Osteocyte (in vitro differentiated cells): Measurements from ENCODE around the gene CFHR3. TPM values are rescaled to one million over a fixed set of nuclear protein-coding genes. Genes with fewer than 3 reads are reported as not detected.

Experiments used
- DNase-seq: peaks from one replicate; pipeline ENCODE4 v3.0.0; 2021; ENCODE audit warnings: mixed read lengths; ENCODE audit not compliant: unreplicated experiment; ENCODE audit errors: extremely low spot score
- H3K27ac Mint-ChIP-seq: one replicate; pipeline ENCODE4 v1.8.0; 2021; ENCODE audit warnings: mild to moderate bottlenecking, mixed read lengths; ENCODE audit not compliant: unreplicated experiment
- H3K27me3 Mint-ChIP-seq: one replicate; pipeline ENCODE4 v1.8.0; 2021; ENCODE audit warnings: mixed read lengths; ENCODE audit not compliant: unreplicated experiment
- H3K36me3 Mint-ChIP-seq: one replicate; pipeline ENCODE4 v1.8.0; 2021; ENCODE audit warnings: mixed read lengths; ENCODE audit not compliant: unreplicated experiment
- H3K4me1 Mint-ChIP-seq: one replicate; pipeline ENCODE4 v1.8.0; 2021; ENCODE audit warnings: mixed read lengths; ENCODE audit not compliant: unreplicated experiment
- H3K4me3 Mint-ChIP-seq: one replicate; pipeline ENCODE4 v1.8.0; 2021; ENCODE audit warnings: mild to moderate bottlenecking, moderate library complexity, mixed read lengths; ENCODE audit not compliant: unreplicated experiment
- H3K9me3 Mint-ChIP-seq: one replicate; pipeline ENCODE4 v1.8.0; 2021; ENCODE audit warnings: mixed read lengths; ENCODE audit not compliant: unreplicated experiment
- long read RNA-seq: library from polyadenylated mRNA; unstranded; transcript quantifications from one replicate; pipeline ENCODE4 v2.0.0, GENCODE V29; 2021
- total RNA-seq: library from RNA; stranded (reverse); gene quantifications from 2 replicates; pipeline ENCODE4 v1.2.1, GENCODE V29; 2021
- TF ChIP-seq, protein P1 (sequence below): fragments of 200-600 bp; sonication (generic); IDR thresholded peaks from 2 replicates; pipeline ENCODE4 v1.5.0; 2021; ENCODE audit warnings: antibody characterized with exemption, mild to moderate bottlenecking, moderate library complexity

CFHR3 gene
- 0.42 and 0.54 TPM in 2 replicates for total RNA-seq
- long read RNA-seq, partial matches to known transcripts: 0 of 3 reads
- long read RNA-seq, other reads (novel, unspliced or antisense): 3 of 3 reads

DNA sequence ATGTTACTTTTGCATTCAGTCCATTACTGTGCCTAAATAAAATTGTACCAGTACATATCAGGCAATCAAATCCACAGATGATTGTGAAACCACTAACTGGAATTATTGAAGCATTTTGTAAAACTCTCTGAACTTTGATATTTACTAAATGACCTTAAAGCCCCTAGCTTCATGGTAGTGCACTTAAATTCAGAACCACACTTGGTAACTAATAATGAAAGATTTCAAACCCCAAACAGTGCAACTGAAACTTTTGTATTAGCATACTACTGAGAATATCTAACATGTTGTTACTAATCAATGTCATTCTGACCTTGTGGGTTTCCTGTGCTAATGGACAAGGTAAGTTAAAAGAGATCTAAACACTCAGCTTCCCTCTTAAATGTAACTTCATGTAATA lies at the start of gene CFHR3:
Gene CFHR3 (plus strand): TSS at position 238 of the 400 bp plus-strand sequence. CDS start 47 bp downstream, at position 285.
- no peaks in the 10 kb centered on the region for H3K36me3 Mint-ChIP-seq
- H3K4me3 Mint-ChIP-seq: no peak within 1 kb of the TSS
- no peaks in the 10 kb centered on the region for H3K4me1 Mint-ChIP-seq
- no peak within 1 kb of the TSS for H3K27ac Mint-ChIP-seq
- H3K27me3 Mint-ChIP-seq: peaks cover 29% of the 10 kb centered on the region
- no peaks in the 10 kb centered on the region for H3K9me3 Mint-ChIP-seq
- DNase-seq: no peak
- TF ChIP-seq, protein P1, sequence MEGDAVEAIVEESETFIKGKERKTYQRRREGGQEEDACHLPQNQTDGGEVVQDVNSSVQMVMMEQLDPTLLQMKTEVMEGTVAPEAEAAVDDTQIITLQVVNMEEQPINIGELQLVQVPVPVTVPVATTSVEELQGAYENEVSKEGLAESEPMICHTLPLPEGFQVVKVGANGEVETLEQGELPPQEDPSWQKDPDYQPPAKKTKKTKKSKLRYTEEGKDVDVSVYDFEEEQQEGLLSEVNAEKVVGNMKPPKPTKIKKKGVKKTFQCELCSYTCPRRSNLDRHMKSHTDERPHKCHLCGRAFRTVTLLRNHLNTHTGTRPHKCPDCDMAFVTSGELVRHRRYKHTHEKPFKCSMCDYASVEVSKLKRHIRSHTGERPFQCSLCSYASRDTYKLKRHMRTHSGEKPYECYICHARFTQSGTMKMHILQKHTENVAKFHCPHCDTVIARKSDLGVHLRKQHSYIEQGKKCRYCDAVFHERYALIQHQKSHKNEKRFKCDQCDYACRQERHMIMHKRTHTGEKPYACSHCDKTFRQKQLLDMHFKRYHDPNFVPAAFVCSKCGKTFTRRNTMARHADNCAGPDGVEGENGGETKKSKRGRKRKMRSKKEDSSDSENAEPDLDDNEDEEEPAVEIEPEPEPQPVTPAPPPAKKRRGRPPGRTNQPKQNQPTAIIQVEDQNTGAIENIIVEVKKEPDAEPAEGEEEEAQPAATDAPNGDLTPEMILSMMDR: no peak

DNA sequence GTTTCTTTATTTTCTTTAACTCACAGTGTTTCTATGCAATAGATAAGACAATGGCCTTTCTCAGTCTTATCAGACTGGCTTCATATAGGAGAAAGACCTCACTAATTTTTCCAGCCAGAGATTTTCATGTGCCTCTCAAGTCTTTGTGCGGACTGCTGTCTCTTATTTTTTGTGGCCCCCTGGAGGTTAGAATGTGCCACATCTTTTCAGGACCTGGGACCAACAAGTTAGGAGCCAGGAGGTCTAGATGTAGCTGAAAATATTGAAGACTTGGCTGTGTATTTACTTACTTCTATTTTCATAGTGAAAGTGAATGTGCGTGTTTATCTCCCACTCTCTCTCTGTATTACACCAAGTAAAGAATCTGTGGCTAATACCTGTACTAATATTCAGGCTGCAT lies 42.1 kb upstream of the CFHR3 start:
- Mint-ChIP-seq H3K9me3 (peaks cover 12% of the 10 kb centered on the region), H3K27me3 (no peaks in the 10 kb centered on the region), H3K27ac (no peak overlapping the region), H3K4me1 (no peaks in the 10 kb centered on the region), H3K4me3 (no peak overlapping the region), H3K36me3 (peaks cover 69% of the 10 kb centered on the region)
- TF ChIP-seq, protein P1: no peak
- no peak for DNase-seq

DNA sequence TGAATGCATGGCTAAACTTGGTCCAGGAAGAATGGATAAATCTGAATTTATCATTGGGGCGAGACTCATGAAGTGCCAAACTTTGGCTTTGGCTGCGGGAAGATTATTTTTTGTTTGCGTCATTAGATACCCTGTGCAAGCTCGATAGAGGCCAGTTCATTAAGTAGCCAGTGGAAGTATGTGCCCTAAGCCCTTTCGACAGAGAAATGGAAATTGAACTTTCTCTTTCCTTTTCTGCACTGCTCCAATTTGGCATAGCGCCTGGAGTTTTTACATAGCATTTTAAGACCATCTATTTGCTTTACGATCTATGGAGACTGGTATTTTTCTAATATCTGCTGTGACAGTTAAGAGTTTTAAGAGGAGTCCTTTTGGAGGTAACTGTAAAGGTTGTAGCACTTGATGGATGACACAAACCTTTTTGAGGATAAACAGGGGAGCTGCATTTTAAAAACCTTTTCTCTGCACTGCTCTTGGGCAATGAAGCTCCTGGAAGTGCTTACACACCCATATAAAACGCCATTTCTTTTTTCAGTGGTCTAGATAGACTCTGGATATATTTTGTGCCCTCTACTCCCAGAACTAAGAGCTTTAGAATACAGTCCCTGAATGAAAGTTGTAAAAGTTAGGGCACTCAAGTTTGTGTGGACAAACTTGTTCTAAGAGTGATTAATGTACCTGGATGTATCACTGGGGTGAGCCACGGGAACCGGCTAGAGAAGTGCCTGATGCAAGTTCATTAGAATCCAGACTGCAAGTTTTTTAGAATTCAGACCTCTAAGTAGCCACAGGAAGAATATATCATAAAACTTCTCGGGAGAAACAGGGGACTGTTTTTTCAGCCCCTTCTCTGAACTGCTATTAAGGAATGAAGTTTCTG lies 41.3 kb upstream of the CFHR3 start:
- H3K36me3 Mint-ChIP-seq: peaks cover 72% of the 10 kb centered on the region
- H3K27ac Mint-ChIP-seq: no peak overlapping the region
- no peak overlapping the region for H3K4me3 Mint-ChIP-seq
- peaks cover 12% of the 10 kb centered on the region for H3K9me3 Mint-ChIP-seq
- H3K4me1 Mint-ChIP-seq: no peaks in the 10 kb centered on the region
- H3K27me3 Mint-ChIP-seq: no peaks in the 10 kb centered on the region
- no peak for DNase-seq
- TF ChIP-seq, protein P1: no peak

DNA sequence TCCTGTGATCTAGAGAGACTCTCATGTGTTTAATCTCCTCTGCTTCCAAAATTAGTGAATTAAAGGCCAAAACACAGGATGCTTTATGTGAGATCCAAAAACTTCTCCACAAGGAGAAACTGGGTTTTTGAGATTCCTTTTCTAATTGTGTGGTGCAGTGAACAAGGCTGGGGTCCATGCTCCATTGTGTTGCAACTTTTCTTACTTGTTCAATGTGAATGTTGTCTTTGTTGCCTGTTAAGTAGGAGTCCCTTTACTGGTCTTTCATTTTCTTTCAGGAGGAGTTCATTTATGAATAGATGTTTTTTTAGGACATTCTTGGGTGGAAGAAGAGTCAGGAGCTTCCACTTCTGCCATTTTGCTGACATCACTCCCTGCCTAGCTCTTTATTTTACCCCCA lies 40.6 kb upstream of the CFHR3 start:
- TF ChIP-seq, protein P1: no peak
- Mint-ChIP-seq H3K4me3 (no peak overlapping the region), H3K36me3 (peaks cover 73% of the 10 kb centered on the region), H3K27me3 (no peaks in the 10 kb centered on the region), H3K4me1 (no peaks in the 10 kb centered on the region), H3K9me3 (peaks cover 12% of the 10 kb centered on the region), H3K27ac (no peak overlapping the region)
- no peak for DNase-seq

DNA sequence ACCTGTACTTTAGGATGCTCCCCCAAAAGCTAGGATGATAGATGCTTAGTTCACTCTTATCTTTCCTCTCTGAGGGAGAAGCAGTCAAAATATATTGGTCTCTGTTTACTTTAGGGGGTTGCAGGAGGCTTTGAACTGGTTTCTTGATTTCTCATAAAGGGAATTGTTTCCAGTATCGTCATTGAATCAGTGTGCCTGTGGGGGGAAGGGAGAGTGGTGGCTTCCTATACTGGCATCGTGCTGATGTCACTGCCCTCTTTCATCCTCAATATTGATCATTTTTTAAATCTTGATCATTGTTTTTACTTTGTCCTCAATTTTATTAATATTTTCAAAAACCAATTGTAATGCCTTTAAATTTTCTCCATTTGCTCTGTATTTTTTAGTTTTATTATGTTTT lies 40.2 kb upstream of the CFHR3 start:
- Mint-ChIP-seq H3K27me3 (no peaks in the 10 kb centered on the region), H3K4me1 (no peaks in the 10 kb centered on the region), H3K36me3 (peaks cover 74% of the 10 kb centered on the region), H3K27ac (no peak overlapping the region), H3K9me3 (peaks cover 16% of the 10 kb centered on the region), H3K4me3 (no peak overlapping the region)
- TF ChIP-seq, protein P1: no peak
- no peak for DNase-seq
